HepG2 (cell line): ENCODE measurements around the gene LSMEM2.

ENCODE experiments used
- BCL3 ChIP-seq: sonication (generic); formaldehyde crosslinking; IDR thresholded peaks from 2 replicates; pipeline ENCODE4 v1.5.1; 2020; ENCODE audit warnings: mild to moderate bottlenecking, missing genetic modification reagents, moderate library complexity
- BCL6 ChIP-seq: IDR thresholded peaks from 2 replicates; pipeline ENCODE4 v1.6.1; 2016; ENCODE audit warnings: missing genetic modification reagents, missing compliant biosample characterization
- EZH2 ChIP-seq: conservative IDR thresholded peaks from 2 replicates; pipeline ENCODE4 v1.6.1; 2012; ENCODE audit warnings: mild to moderate bottlenecking, low read depth, low read length, moderate library complexity
- MAFG ChIP-seq: sonication (generic); formaldehyde crosslinking; IDR thresholded peaks from 2 replicates; pipeline ENCODE4 v1.5.1; 2020; ENCODE audit warnings: mild to moderate bottlenecking, missing genetic modification reagents
- MYC ChIP-seq: sonication (generic); formaldehyde crosslinking; IDR thresholded peaks from 2 replicates; pipeline ENCODE4 v1.9.0; 2021; ENCODE audit warnings: missing genetic modification reagents, borderline replicate concordance
- PBX3 ChIP-seq: sonication (generic); formaldehyde crosslinking; IDR thresholded peaks from 2 replicates; pipeline ENCODE4 v1.8.1; 2023; ENCODE audit warnings: missing genetic modification reagents, inconsistent platforms, borderline replicate concordance
- RFXAP ChIP-seq: sonication (generic); formaldehyde crosslinking; IDR thresholded peaks from 2 replicates; pipeline ENCODE4 v1.4.0; 2020; ENCODE audit warnings: missing genetic modification reagents, borderline replicate concordance
- SIX4 ChIP-seq: sonication (generic); formaldehyde crosslinking; IDR thresholded peaks from 2 replicates; pipeline ENCODE4 v1.4.0; 2020; ENCODE audit warnings: missing genetic modification reagents
- YY1 ChIP-seq: IDR thresholded peaks from 2 replicates; pipeline ENCODE4 v1.6.1; 2011; ENCODE audit warnings: low read length, low read depth, moderate library complexity, mild to moderate bottlenecking; ENCODE audit not compliant: insufficient read depth, insufficient replicate concordance
- TF ChIP-seq, protein P1 (sequence below): sonication (generic); formaldehyde crosslinking; IDR thresholded peaks from 2 replicates; pipeline ENCODE4 v1.4.0; 2020; ENCODE audit warnings: missing genetic modification reagents
- TF ChIP-seq, protein P2 (sequence below): sonication (generic); formaldehyde crosslinking; IDR thresholded peaks from 2 replicates; pipeline ENCODE4 v1.5.0; 2020; ENCODE audit warnings: mild to moderate bottlenecking, missing genetic modification reagents, moderate library complexity
- TF ChIP-seq, protein P3 (sequence below): sonication (generic); formaldehyde crosslinking; IDR thresholded peaks from 2 replicates; pipeline ENCODE4 v1.5.0; 2020; ENCODE audit warnings: missing genetic modification reagents

GRCh38 chr3:50264964-50265485 is 13.9 kb upstream of the LSMEM2 start:
- TF ChIP-seq, protein P1, sequence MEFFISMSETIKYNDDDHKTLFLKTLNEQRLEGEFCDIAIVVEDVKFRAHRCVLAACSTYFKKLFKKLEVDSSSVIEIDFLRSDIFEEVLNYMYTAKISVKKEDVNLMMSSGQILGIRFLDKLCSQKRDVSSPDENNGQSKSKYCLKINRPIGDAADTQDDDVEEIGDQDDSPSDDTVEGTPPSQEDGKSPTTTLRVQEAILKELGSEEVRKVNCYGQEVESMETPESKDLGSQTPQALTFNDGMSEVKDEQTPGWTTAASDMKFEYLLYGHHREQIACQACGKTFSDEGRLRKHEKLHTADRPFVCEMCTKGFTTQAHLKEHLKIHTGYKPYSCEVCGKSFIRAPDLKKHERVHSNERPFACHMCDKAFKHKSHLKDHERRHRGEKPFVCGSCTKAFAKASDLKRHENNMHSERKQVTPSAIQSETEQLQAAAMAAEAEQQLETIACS (CRISPR knock-in tag): no peak
- TF ChIP-seq, protein P2, sequence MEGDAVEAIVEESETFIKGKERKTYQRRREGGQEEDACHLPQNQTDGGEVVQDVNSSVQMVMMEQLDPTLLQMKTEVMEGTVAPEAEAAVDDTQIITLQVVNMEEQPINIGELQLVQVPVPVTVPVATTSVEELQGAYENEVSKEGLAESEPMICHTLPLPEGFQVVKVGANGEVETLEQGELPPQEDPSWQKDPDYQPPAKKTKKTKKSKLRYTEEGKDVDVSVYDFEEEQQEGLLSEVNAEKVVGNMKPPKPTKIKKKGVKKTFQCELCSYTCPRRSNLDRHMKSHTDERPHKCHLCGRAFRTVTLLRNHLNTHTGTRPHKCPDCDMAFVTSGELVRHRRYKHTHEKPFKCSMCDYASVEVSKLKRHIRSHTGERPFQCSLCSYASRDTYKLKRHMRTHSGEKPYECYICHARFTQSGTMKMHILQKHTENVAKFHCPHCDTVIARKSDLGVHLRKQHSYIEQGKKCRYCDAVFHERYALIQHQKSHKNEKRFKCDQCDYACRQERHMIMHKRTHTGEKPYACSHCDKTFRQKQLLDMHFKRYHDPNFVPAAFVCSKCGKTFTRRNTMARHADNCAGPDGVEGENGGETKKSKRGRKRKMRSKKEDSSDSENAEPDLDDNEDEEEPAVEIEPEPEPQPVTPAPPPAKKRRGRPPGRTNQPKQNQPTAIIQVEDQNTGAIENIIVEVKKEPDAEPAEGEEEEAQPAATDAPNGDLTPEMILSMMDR: no peak
- TF ChIP-seq, protein P3, sequence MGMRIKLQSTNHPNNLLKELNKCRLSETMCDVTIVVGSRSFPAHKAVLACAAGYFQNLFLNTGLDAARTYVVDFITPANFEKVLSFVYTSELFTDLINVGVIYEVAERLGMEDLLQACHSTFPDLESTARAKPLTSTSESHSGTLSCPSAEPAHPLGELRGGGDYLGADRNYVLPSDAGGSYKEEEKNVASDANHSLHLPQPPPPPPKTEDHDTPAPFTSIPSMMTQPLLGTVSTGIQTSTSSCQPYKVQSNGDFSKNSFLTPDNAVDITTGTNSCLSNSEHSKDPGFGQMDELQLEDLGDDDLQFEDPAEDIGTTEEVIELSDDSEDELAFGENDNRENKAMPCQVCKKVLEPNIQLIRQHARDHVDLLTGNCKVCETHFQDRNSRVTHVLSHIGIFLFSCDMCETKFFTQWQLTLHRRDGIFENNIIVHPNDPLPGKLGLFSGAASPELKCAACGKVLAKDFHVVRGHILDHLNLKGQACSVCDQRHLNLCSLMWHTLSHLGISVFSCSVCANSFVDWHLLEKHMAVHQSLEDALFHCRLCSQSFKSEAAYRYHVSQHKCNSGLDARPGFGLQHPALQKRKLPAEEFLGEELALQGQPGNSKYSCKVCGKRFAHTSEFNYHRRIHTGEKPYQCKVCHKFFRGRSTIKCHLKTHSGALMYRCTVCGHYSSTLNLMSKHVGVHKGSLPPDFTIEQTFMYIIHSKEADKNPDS (CRISPR knock-in tag): no peak; the same call in 1 of the 2 replicates
- no peak for TF ChIP-seq EZH2
- TF ChIP-seq RFXAP (CRISPR knock-in tag): no peak; the same call in 1 of the 2 replicates
- TF ChIP-seq MYC (CRISPR knock-in tag): no peak
- TF ChIP-seq PBX3 (CRISPR knock-in tag): no peak
- TF ChIP-seq BCL3 (CRISPR knock-in tag): peak; percentile 14; the same call in 1 of the 2 replicates
- TF ChIP-seq YY1: no peak
- TF ChIP-seq MAFG: no peak
- TF ChIP-seq SIX4: no peak
- no peak for TF ChIP-seq BCL6 (CRISPR knock-in tag)
